Neural progenitor cell (in vitro differentiated cells): ENCODE results near the gene LDLRAD4. TPM values are rescaled to one million over a fixed set of nuclear protein-coding genes. Genes with fewer than 3 reads are reported as not detected.

ENCODE experiments used
- DNase-seq: peaks from one replicate; pipeline ENCODE4 v3.0.0-alpha.2; 2016; ENCODE audit warnings: low spot score
- H2AFZ ChIP-seq: fragments of 200-600 bp; sonication (generic); replicated peaks from 2 replicates; pipeline ENCODE4 v1.6.1; 2016; ENCODE audit warnings: antibody characterized with exemption
- H3F3A ChIP-seq: fragments of 200-600 bp; sonication (generic); 2 replicates; pipeline ENCODE4 v1.6.1; 2016; ENCODE audit warnings: antibody characterized with exemption, low read depth
- H3K27ac ChIP-seq: fragments of 200-600 bp; sonication (generic); 2 replicates; pipeline ENCODE4 v1.5.1; 2016; ENCODE audit warnings: mild to moderate bottlenecking
- H3K27me3 ChIP-seq: fragments of 200-600 bp; sonication (generic); 2 replicates; pipeline ENCODE4 v1.6.1; 2016; ENCODE audit warnings: mild to moderate bottlenecking, moderate library complexity
- H3K36me3 ChIP-seq: fragments of 200-600 bp; sonication (generic); 2 replicates; pipeline ENCODE4 v1.5.1; 2016
- H3K4me1 ChIP-seq: fragments of 200-600 bp; sonication (generic); 2 replicates; pipeline ENCODE4 v1.6.1; 2016; ENCODE audit warnings: mixed run types
- H3K4me2 ChIP-seq: fragments of 200-600 bp; sonication (generic); 2 replicates; pipeline ENCODE4 v1.6.1; 2016
- H3K4me3 ChIP-seq: fragments of 200-600 bp; sonication (generic); 2 replicates; pipeline ENCODE4 v1.5.1; 2016
- H3K79me2 ChIP-seq: fragments of 200-600 bp; sonication (generic); 2 replicates; pipeline ENCODE4 v1.6.1; 2016; ENCODE audit warnings: low read depth
- H3K9ac ChIP-seq: fragments of 200-600 bp; sonication (generic); 2 replicates; pipeline ENCODE4 v1.6.1; 2016
- H3K9me3 ChIP-seq: fragments of 200-600 bp; sonication (generic); 2 replicates; pipeline ENCODE4 v1.5.1; 2016; ENCODE audit warnings: low read depth
- H4K20me1 ChIP-seq: fragments of 200-600 bp; sonication (generic); 2 replicates; pipeline ENCODE4 v1.6.1; 2016; ENCODE audit warnings: low read depth
- H3K27ac Mint-ChIP-seq: 3 replicates; pipeline ENCODE4 v1.8.0; 2021; ENCODE audit warnings: mixed read lengths
- H3K27me3 Mint-ChIP-seq: 2 replicates; pipeline ENCODE4 v1.8.0; 2022; ENCODE audit warnings: low read depth, mild to moderate bottlenecking, inconsistent platforms, moderate library complexity, mixed read lengths; ENCODE audit not compliant: insufficient read depth
- H3K36me3 Mint-ChIP-seq: 3 replicates; pipeline ENCODE4 v1.8.0; 2021; ENCODE audit warnings: mixed read lengths
- H3K4me1 Mint-ChIP-seq: 3 replicates; pipeline ENCODE4 v1.8.0; 2021; ENCODE audit warnings: mixed read lengths
- H3K4me3 Mint-ChIP-seq: 3 replicates; pipeline ENCODE4 v1.8.0; 2021; ENCODE audit warnings: mild to moderate bottlenecking, moderate library complexity, mixed read lengths
- H3K9me3 Mint-ChIP-seq: 3 replicates; pipeline ENCODE4 v1.8.0; 2020; ENCODE audit warnings: mixed read lengths
- CTCF ChIP-seq: fragments of 200-600 bp; sonication (generic); IDR thresholded peaks from 2 replicates; pipeline ENCODE4 v1.5.1; 2017; ENCODE audit warnings: antibody characterized with exemption, mild to moderate bottlenecking
- EZH2 ChIP-seq: fragments of 200-600 bp; sonication (generic); IDR thresholded peaks from 2 replicates; pipeline ENCODE4 v1.6.1; 2017; ENCODE audit warnings: antibody characterized with exemption, mild to moderate bottlenecking, moderate library complexity
- EZH2phosphoT487 ChIP-seq: fragments of 200-600 bp; sonication (generic); IDR thresholded peaks from 2 replicates; pipeline ENCODE4 v1.6.1; 2017; ENCODE audit warnings: antibody characterized with exemption
- total RNA-seq: library from RNA; depleted of rRNA; stranded (reverse); fragments of >200 nt; gene quantifications from 2 replicates; pipeline ENCODE4 v1.2.3, GENCODE V29; 2015; ENCODE audit warnings: low replicate concordance

The LDLRAD4 gene
- total RNA-seq, 1 donor from 2014 or later = 0.65 TPM

- no peak for TF ChIP-seq CTCF
- no peak for TF ChIP-seq EZH2phosphoT487
- TF ChIP-seq EZH2 = no peak
- Mint-ChIP-seq H3K27me3 (peaks cover 6% of the 10 kb centered on the region), H3K27ac (peak overlapping the region; percentile 71), H3K36me3 (peaks cover 2% of the 10 kb centered on the region), H3K9me3 (peaks cover 8% of the 10 kb centered on the region), H3K4me3 (no peak overlapping the region), H3K4me1 (peaks cover 18% of the 10 kb centered on the region)
- DNase-seq = no peak
- H3F3A ChIP-seq = no peaks in the 10 kb centered on the region
- H3K4me1 ChIP-seq = no peaks in the 10 kb centered on the region
- H3K27ac ChIP-seq = no peak overlapping the region
- H2AFZ ChIP-seq = no peak overlapping the region
- H4K20me1 ChIP-seq = no peaks in the 10 kb centered on the region
- H3K9ac ChIP-seq = no peak overlapping the region
- H3K27me3 ChIP-seq = no peaks in the 10 kb centered on the region
- H3K4me3 ChIP-seq = no peak overlapping the region
- no peaks in the 10 kb centered on the region for H3K79me2 ChIP-seq
- H3K4me2 ChIP-seq = no peak overlapping the region
- H3K9me3 ChIP-seq = no peaks in the 10 kb centered on the region
- no peaks in the 10 kb centered on the region for H3K36me3 ChIP-seq
Observed at GRCh38 chr18:13300796-13301195, 82.2 kb downstream of the LDLRAD4 start.

GRCh38 chr18:13302040-13302439 is 83.5 kb downstream of the LDLRAD4 start:
- Mint-ChIP-seq H3K9me3 (peaks cover 8% of the 10 kb centered on the region), H3K27ac (no peak overlapping the region), H3K36me3 (peaks cover 2% of the 10 kb centered on the region), H3K4me1 (peaks cover 18% of the 10 kb centered on the region), H3K4me3 (no peak overlapping the region), H3K27me3 (peaks cover 3% of the 10 kb centered on the region)
- H3K27ac ChIP-seq = no peak overlapping the region
- no peaks in the 10 kb centered on the region for H3F3A ChIP-seq
- H3K9me3 ChIP-seq = no peaks in the 10 kb centered on the region
- no peak overlapping the region for H3K4me2 ChIP-seq
- no peaks in the 10 kb centered on the region for H4K20me1 ChIP-seq
- no peak for DNase-seq
- H3K9ac ChIP-seq = no peak overlapping the region
- H3K27me3 ChIP-seq = no peaks in the 10 kb centered on the region
- no peaks in the 10 kb centered on the region for H3K36me3 ChIP-seq
- TF ChIP-seq EZH2 (no peak), CTCF (no peak), EZH2phosphoT487 (no peak)
- H3K4me1 ChIP-seq = no peaks in the 10 kb centered on the region
- no peak overlapping the region for H2AFZ ChIP-seq
- H3K4me3 ChIP-seq = no peak overlapping the region
- no peaks in the 10 kb centered on the region for H3K79me2 ChIP-seq

- no peaks in the 10 kb centered on the region for H3K36me3 ChIP-seq
- Mint-ChIP-seq H3K36me3 (peaks cover 2% of the 10 kb centered on the region), H3K4me3 (no peak overlapping the region), H3K27ac (no peak overlapping the region), H3K4me1 (peaks cover 18% of the 10 kb centered on the region), H3K9me3 (peaks cover 8% of the 10 kb centered on the region), H3K27me3 (peaks cover 3% of the 10 kb centered on the region)
- no peak overlapping the region for H2AFZ ChIP-seq
- H3K4me1 ChIP-seq = no peaks in the 10 kb centered on the region
- H4K20me1 ChIP-seq = no peaks in the 10 kb centered on the region
- no peak for DNase-seq
- no peak overlapping the region for H3K4me2 ChIP-seq
- no peak overlapping the region for H3K27ac ChIP-seq
- TF ChIP-seq EZH2phosphoT487 = no peak
- TF ChIP-seq CTCF = no peak
- no peak for TF ChIP-seq EZH2
- H3K79me2 ChIP-seq = no peaks in the 10 kb centered on the region
- H3K9me3 ChIP-seq = no peaks in the 10 kb centered on the region
- no peaks in the 10 kb centered on the region for H3K27me3 ChIP-seq
- no peak overlapping the region for H3K4me3 ChIP-seq
- H3F3A ChIP-seq = no peaks in the 10 kb centered on the region
- H3K9ac ChIP-seq = no peak overlapping the region
Observed at GRCh38 chr18:13302457-13303225, 84.1 kb downstream of the LDLRAD4 start.
